GM18907 (cell line): ENCODE measurements around the gene CENPP.
"Not testable (repeated sequence)": the region's sequence is repeated elsewhere in the genome, so short reads cannot be mapped to it uniquely, and the experiment has no call there.

Experiments
- ATAC-seq: cut with Tn5 transposase; IDR thresholded peaks from one replicate; pipeline ENCODE4 v1.9.1; 2021; ENCODE audit warnings: mild to moderate bottlenecking, moderate library complexity; ENCODE audit not compliant: unreplicated experiment

CENPP gene

DNA sequence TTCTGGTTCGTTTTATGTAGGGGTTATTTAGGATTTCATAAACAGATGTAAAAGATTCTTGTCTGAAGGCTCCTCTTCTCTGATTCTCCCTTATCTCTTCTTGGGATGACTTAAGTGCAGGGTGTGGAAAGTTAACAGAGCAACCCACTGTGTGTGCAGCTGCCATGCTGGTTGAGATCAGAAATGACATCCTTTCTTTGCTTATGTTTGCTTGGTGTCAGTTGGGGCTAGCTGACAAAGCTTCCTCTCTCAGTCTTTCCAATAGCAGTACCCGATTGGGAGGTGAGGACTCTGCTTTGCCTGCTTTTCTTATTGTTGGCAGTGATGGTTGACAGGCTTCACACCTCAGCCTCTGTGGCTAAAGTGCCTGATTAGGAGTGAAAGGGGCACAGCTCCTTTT, 52.1 kb downstream of the CENPP start:
- no peak for ATAC-seq

DNA sequence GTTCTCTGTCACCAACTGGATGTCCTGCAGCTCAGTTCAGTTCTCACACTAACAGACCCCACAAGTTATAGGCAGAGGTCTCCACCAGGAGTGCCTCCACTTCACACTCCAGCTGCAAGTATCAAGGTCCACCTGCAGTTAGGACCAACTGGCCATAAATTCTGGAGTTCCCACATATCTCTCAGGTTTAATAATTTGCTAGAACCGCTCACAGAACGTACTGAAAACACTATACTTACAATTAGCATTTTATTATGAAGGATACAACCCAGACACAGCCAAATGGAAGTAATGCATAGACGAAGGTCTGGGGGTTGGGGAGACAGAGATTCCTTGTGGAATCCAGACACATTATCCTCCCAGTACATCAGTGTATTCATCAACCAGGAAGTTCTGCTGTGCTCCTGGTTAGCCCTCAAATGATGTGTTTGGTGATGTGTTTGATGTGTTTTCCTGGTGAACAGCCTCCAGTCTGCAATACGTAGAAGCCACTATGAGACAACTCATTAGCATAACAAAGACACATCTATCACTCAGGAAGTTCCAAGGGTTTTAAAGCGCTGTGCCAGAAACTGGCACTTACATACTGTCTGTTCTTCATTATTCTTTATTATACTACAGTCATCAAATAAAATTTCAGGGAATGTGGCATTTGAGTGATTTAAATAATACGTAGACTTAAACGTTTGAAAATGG, 53.3 kb downstream of the CENPP start:
- no peak for ATAC-seq

DNA sequence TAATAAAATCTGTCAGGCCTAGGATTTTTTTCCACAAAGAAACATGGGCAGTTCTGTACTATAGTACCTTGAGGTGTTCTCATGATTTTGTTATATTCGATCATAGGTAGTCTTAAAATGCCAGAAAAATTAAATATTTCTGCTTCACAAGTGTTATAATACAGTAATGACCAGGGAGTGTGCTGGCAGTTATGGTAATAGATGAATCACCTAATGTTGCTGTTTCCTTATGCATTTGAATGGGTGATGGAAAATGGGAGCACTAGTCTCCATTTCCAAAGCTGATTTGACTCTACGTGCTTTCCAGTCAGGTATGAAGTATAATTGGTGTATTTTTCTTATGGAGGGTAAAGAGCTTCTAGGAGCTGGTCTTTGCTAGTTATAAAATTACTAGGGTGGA, 54.9 kb downstream of the CENPP start:
- ATAC-seq: no peak

DNA sequence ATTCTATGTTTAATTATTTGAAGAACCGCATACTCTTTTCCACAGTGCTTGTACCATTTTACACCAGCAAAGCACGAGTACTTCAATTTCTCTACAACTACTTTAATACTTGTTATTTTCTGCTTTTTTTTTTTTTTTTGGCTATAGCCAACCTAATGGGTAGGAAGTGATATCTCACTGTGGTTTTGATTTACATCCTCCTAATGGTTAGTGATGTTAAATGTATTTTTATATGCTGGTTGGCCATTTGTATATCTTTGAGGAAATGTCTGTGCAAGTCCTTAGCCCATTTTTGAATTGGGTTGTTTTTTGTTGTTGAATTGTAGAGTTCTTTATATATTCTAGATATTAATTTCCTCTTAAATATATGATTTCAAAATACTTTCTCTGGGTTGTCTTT, 56.0 kb downstream of the CENPP start:
- no peak for ATAC-seq

DNA sequence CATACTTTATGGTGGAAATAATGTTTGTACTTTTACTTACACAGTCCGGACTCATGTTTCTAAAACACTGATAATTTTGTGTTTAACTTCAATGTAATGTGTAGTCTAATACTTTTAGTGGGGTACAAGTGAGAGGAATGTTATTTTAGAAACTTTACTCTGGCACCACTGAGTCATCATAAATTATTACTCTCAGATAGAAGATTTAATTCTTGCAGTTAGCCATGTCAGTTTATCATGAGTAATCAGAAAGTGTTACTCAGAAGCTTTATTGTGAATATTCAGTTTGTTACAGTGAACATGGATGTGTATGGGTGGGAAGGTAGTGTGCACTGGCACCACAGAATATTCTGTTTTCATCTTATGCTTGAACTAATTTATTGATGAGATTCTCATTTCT, 58.6 kb downstream of the CENPP start:
- ATAC-seq: no peak

DNA sequence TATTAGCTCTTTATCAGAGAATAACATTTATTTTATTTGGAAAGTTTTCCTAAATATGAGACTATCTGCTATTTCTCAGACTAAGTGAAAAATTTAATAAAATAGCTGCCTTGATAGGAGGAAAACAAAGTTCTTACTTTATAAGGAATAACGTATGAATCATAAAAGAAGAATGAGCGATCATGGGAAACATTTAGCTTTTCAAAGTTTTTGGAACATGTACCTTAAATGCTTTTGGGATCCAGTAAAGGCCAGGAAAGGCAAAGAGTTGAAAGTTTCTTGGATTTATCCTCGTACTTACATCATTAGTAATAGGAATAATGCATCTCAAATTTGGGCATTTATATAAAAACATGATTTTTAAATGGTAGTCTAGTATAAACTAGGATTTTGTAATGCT, 59.2 kb downstream of the CENPP start:
- ATAC-seq: no peak

DNA sequence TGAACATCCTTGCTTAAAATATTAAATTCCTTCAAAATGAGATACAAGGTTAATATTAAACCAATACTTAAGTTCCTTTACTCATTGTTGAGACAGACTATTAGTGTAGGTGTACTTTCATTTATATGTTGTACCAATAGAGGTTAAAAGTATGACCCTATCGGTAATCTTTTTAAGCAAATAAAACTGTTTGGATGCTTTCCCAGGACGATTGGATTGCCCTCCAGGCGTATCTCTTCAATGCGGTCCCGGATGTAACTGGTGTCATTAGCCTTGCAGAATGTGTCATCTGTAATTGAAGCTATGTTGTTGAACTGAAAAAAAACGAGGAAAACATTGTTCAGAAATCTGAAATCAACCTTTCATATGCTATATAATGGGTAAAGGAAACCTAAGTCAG, 59.7 kb downstream of the CENPP start:
- no peak for ATAC-seq

DNA sequence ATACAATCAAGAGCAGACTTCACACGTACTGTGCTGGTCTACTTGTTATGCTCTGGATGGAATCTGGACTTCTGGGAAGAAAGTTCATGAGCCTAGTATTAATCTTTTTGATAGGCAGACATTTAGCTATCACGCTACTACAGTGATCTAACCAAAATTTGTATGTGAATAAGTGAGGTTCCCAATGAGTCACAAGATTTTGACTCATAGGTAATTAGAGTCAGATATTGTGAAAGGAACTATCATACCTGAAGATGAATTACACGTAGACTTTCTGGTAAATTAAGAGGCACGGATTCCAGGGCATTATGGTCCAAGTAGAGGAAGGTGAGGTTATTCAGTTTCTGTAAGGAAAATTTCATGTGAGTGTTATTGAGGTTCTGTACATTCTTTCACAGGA, 60.2 kb downstream of the CENPP start:
- ATAC-seq: no peak

DNA sequence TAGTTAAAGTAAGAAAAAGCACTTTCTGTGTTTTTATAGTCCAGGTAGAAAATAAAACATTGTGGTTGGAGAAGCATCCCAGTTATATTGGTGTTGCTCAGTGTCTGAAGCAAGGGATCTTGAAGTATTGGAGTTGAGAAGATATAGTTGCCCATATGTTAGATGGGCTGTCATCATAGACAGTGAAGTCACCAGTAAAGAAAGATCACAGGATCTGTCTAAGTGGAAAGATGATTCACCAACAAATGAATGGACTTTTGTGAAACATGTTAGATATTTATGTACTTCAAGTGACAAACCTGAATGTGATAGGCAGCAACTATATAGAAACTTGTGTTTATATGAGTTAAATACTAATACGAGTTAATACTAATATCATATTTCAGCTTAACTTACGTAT, 66.9 kb downstream of the CENPP start:
- ATAC-seq: no peak

DNA sequence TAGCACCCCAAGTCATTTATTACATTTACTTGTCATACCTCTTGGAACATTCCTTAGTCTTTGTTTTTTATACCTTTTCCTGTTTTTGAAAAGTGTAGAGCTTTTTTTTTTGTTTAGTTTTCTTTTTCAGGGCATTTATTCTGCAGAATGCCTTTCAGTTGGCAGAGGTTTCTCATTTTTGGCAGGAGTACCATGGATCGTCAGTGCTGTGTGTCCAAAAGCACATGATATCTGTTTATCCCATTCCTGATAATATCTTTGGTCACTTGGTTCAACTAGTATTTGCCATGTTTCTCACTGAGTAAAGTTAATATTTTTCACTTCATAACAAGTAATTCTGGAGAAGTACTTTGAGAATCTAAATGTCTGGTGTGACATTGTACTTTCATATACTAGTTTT, 67.9 kb downstream of the CENPP start:
- ATAC-seq: no peak

DNA sequence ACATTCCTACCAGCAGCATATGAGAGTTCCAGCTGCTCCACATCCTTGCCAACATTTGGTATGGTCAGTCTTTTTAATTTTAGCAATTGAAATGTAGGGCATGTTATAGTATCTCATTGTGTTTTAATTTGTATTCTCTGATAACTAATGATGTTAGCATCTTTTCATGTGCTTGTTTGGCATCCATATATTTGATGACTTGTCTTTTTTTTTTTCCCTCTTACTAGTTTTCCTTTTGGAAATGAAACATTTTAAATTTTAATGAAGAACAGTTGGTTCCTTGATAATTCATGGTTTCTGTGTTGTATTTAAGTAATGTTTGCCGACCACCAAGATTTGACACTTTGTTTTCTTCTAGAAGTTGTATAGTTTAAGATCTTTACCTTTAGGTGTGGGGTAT, 69.9 kb downstream of the CENPP start:
- ATAC-seq: no peak

DNA sequence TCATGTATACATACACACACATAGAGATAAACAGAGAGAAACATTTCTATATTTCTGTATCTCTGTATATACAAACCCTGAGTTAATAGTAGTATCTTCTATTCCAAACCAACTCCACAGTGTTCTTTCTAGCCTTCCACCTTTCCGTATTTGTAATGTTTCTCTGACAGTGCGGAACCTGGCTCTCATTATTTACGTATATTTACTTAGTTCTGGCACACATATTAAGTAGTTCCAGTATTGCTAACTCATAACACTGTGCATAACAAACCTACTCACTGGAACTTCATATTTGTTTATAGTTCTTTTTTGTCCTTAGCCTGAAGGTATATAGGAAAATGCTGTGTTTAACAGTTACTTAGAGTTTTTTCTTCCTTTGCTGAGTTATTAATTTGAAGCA, 72.1 kb downstream of the CENPP start:
- ATAC-seq: no peak

DNA sequence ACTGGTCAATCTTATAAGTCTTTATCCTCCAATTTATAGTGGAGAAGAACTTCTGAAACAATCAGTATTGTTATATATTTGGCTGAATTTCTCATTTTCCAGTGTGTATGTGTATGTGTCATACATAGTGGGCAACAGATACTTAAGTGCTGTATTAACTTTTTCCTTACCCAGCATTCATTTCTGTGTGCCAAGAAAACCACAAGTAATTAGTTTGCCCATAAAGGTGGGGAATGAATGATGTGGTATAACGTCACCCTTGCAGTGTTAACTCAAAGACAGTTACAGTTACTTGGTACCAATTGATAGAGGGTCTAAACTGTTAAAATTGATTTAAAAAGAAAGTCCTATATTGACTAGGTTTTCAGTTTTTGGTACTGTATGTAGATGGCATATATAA, 76.6 kb downstream of the CENPP start:
- no peak for ATAC-seq

DNA sequence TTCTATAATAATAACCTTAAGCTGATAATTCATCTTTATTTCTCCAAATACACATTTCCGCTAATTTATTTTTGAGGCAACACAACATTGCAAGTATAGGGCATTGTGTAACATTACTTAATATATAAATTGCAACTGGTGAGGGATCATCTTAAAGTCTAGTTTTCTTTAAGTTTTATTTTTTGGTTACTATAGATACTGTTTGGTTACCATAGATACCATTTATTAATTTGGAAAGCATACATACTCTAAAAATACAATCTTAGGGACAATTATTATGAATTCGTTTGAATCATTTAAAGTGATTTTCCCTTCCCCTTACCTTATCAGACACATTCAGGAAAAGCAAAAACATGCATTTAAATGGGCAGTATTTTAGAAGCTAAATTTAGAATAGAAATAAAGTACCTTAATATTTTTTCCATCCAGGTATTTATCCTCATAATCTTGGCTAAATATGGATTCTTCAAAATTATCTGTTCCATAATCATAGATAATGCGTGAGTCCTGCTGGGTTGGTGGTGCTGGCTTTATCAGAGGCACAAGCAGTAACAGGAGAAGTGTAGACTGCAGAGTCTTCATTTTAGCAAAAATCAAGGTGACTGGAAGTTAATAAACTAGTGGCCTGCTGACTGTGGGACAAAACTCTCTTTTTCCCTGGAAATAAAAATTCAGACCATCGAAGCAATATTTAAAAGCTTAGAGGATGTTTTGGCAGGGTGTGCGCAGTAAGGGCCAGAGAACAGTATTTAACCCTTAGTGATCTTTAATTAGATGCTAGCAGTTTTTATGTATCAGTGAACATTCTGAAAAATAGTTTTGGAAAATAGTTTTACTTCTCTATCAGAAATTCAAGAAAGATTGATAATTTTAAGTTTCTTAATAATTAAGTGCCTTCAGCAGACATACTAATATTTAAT, 77.3 kb downstream of the CENPP start:
- ATAC-seq: no peak

DNA sequence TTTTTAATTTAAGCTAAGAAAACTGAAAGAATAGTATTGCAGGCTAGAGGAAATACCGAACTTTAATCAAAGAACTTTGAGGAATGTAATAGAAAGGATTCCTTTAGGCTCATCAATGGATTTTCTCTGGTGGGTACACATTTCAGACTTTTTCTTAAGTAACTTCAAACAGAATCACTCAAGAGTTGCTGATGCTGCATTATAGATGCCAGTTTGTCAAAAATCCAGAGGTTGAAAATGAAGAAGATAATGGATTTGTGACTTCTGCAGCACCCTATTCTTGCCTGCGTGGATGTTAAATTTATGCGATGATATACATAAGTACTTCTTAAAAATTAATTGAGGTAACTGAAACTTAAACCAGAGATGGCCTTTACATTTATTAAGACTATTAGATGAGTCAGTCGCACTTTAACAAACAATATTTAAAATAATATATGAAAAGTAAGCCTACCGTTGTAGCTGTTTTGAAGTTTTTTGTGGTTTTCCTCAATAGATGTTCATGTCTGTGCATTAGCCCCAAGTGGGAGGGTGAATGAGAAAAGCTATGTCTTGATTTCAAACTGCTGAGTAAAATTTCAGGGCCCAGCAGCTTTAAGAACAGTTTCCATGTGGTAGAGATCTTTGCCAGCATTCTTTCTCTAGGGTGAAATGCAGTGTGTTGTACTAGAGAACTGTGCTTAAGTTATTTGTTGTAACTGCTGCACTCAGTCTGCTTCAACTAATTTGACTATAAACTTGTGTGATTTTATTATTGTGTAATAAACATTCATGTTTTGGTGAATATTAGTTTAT, 78.5 kb downstream of the CENPP start, which contains the start of gene OGN:
Gene OGN, minus strand, starts transcription at position 537 of the 795 bp plus-strand sequence. CDS start 1,171 bp downstream, outside the sequence.
- no peak for ATAC-seq

DNA sequence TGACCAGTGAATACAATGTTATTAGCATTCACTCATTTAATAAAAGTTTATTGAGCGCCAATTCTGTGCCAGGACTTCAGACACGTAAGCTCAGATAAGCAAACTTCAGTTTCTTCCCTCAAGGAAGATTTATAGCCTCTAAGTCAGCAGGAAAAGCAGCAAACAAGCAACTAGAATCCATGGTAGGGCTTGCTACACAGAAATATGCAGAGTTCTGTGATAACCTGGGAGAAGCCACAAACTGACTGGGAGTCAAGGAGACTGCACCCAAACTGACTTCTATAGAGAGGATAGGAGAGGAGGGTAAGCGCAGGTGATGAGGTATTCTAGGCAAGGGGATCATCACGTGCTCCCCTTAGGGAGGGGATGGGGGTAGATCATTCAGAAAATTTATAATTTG, 80.1 kb downstream of the CENPP start:
- no peak for ATAC-seq

DNA sequence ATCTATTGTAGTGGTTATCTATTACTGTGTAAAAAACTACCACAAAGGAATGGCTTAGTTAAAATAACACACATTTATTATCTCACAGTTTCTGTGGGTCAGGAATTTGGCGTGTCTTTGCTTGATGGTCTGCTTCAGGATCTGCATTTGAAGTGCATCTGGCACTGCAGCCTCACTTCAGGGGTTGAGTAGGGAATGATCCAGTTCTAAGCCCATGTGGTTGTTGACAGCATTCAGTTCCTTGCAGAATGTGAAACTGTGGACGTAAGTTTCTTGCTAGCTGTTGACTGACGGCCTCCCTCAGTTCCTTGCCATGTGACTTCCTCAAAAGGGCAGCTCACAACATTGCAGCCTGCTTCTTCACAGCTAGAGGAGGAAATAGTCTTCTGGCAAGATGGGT, 80.7 kb downstream of the CENPP start:
- ATAC-seq: peak; percentile 76

DNA sequence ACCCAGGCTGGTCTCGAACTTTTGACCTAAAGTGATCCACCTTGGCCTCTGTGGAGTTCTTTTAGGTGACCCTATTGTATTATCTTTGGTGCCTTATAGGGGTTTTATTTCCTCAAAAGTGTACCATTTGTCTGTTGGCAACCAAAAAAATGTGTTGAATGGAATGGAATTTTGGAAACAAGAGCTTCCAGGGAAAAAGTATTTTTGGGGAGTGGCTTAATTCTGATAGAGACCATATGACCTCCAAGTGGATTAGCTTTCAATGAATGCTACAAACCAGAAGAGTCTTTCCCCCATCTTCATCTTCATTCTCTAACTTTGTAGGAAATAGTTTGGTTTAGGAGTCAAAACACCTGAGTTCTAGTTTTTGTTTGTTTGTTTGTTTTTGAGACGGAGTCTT, 82.1 kb downstream of the CENPP start:
- no peak for ATAC-seq

DNA sequence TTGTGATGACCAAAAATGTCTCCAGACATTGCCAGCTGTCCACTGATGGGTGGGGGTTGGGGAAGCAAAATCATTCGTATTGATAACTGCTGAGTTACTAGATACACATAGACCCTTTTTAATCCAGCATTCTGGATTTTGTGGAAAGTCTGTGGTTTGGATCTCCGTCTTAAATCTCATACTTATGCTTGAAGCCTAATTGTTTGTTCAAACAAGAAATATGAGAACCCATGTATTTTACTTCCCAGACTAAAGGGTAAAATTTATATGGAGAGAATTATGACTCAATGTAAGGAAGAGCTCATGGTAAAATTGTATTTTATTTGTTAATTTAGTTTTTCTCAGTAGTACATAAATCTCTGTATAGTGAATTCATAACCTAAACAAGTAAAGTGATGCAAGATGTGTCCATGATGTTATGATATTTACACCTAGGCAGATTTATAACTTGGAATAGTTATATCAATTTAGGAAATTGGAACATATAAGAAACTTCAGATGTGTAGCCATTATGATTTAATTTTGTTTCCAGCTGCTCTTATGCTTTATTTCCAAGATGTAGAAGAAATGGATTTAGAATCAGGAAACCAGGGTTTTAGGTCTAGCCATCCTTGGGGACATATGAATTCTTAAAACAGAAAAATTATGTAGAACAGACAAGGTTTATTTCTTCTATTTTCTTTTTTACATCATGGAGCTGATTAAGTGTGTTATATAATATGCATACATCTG, 83.2 kb downstream of the CENPP start:
- ATAC-seq: no peak

DNA sequence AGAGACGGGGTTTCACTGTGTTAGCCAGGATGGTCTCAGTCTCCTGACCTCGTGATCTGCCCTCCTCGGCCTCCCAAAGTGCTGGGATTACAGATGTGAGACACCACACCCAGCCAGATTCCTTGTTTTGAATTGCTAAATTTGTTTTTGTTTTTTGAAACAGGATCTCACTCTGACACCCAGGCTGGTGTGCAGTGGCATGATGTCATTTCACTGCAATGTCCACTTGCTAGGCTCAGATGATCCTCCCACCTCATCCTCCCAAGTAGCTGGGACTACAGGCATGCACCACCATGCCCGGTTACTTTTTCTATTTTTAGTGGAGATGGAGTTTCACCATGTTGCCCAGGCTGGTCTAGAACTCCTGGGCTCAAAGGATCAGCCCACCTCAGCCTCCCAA, 85.4 kb downstream of the CENPP start:
- ATAC-seq: not testable (repeated sequence)

DNA sequence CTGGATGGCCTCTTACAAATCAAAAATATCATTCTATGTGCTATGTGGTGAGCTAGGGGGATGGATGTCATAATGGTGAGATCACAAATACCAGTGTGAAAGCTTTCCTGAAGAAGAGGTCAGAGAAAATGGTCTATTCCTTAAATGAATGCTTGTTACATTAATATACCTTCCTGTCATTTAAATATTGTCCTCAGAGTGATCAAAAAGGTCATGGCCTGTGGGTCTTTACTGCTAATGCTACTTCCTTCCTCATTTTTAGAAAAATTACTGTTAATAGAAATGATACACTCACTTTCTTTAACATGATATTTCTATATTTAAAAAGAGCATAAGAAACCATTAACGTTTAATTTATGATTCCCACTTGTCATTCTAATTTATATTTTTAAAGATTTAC, 88.8 kb downstream of the CENPP start:
- ATAC-seq: no peak
